GM12878 (cell line): ENCODE measurements around the gene STK4. TPM values are rescaled to one million over a fixed set of nuclear protein-coding genes. Genes with fewer than 3 reads are reported as not detected.

Experiments
- ATAC-seq: fragments of 200-7000 bp; cut with Tn5 transposase; 3 replicates; pipeline ENCODE4 v1.9.1; 2020; ENCODE audit warnings: mild to moderate bottlenecking, moderate library complexity
- BruUV-seq: library from RNA; stranded (reverse); fragments of 400-500 nt; replicated peaks from 2 replicates; lab custom pipeline; 2021; lab: Mats Ljungman, UMichigan
- CTCF ChIA-PET: fragments of 300-600 bp; sonication (Branson Sonifier 250); formaldehyde crosslinking; extraction: SDS; loops from one replicate; lab custom pipeline; 2021; ENCODE audit warnings: inconsistent platforms; lab: Yijun Ruan, JAX
- POLR2A ChIA-PET: fragments of 350-600 bp; formaldehyde crosslinking; extraction: SDS; loops from one replicate; lab custom pipeline; 2021; ENCODE audit warnings: inconsistent platforms; lab: Charles Lee
- RAD21 ChIA-PET: fragments of 300-600 bp; sonication (Branson Sonifier 250); formaldehyde crosslinking; loops from one replicate; lab custom pipeline; 2023; ENCODE audit warnings: antibody characterized with exemption; ENCODE audit not compliant: unreplicated experiment; lab: Charles Lee
- SMC1A ChIA-PET: fragments of 300-600 bp; sonication (Branson Sonifier 250); formaldehyde crosslinking; loops from one replicate; lab custom pipeline; 2023; ENCODE audit not compliant: unreplicated experiment, uncharacterized antibody; lab: Charles Lee
- DNase-seq: peaks from one replicate; pipeline ENCODE4 v3.0.0-alpha.2; 2011; ENCODE audit warnings: low read depth, low spot score
- FAIRE-seq: peaks from 3 replicates; lab custom pipeline; 2011; peaks lifted over from hg19 to GRCh38; lab: Jason Lieb, UNC
- H2AFZ ChIP-seq: 2 replicates; pipeline ENCODE4 v1.6.0; 2011; ENCODE audit warnings: low read depth, low read length, control low read depth; ENCODE audit not compliant: control insufficient read depth
- H3K27ac ChIP-seq: 2 replicates; pipeline ENCODE4 v1.5.1; 2011; ENCODE audit warnings: control low read depth; ENCODE audit not compliant: control insufficient read depth, insufficient read depth
- H3K27me3 ChIP-seq, 2 experiments: replicated peaks in 1 of 2; 2 replicates each; pipeline versions ENCODE4 v1.6.0 to v1.6.1; 2011; ENCODE audit warnings: low read length in 1 of 2; ENCODE audit not compliant: control insufficient read depth in 2 of 2, insufficient read depth in 2 of 2
- H3K36me3 ChIP-seq, 2 experiments: 2 replicates each; pipeline ENCODE4 v1.5.1; 2011; ENCODE audit warnings: low read length in 1 of 2; ENCODE audit not compliant: control insufficient read depth in 2 of 2, insufficient read depth in 2 of 2
- H3K4me1 ChIP-seq: 2 replicates; pipeline ENCODE4 v1.6.1; 2011; ENCODE audit warnings: mild to moderate bottlenecking, low read length, moderate library complexity, mixed read lengths; ENCODE audit not compliant: control insufficient read depth, insufficient read depth
- H3K4me2 ChIP-seq: 2 replicates; pipeline ENCODE4 v1.6.0; 2011; ENCODE audit warnings: control low read depth; ENCODE audit not compliant: control insufficient read depth, insufficient read depth
- H3K4me3 ChIP-seq: fragments of 200-600 bp; sonication (generic); 2 replicates; pipeline ENCODE4 v1.5.1; 2016
- H3K79me2 ChIP-seq: 2 replicates; pipeline ENCODE4 v1.6.0; 2011; ENCODE audit warnings: low read length; ENCODE audit not compliant: control insufficient read depth, insufficient read depth
- H3K9ac ChIP-seq: 2 replicates; pipeline ENCODE4 v1.8.0; 2011; ENCODE audit warnings: low read length, control low read depth, mixed read lengths; ENCODE audit not compliant: control insufficient read depth, insufficient read depth
- H3K9me3 ChIP-seq: replicated peaks from 3 replicates; pipeline ENCODE4 v1.5.1; 2011; ENCODE audit warnings: mild to moderate bottlenecking, low read length; ENCODE audit not compliant: control insufficient read depth, insufficient read depth
- H4K20me1 ChIP-seq: 2 replicates; pipeline ENCODE4 v1.6.0; 2011; ENCODE audit not compliant: control insufficient read depth, insufficient read depth
- ATF7 ChIP-seq: fragments of 450-650 bp; IDR thresholded peaks from 2 replicates; pipeline ENCODE4 v1.6.1; 2016; ENCODE audit warnings: low read depth, mild to moderate bottlenecking
- MEF2A ChIP-seq: IDR thresholded peaks from 2 replicates; pipeline ENCODE4 v1.6.1; 2011; ENCODE audit warnings: low read depth, mild to moderate bottlenecking, low read length, moderate library complexity; ENCODE audit not compliant: insufficient read depth
- NFXL1 ChIP-seq: fragments of 450-650 bp; IDR thresholded peaks from 2 replicates; pipeline ENCODE4 v1.6.1; 2017; ENCODE audit warnings: antibody characterized with exemption, mild to moderate bottlenecking, borderline replicate concordance
- NFYA ChIP-seq: IDR thresholded peaks from 2 replicates; pipeline ENCODE4 v1.6.1; 2011; ENCODE audit warnings: low read depth, mild to moderate bottlenecking, low read length, improper control_type of control experiment, borderline replicate concordance
- POLR2AphosphoS5 ChIP-seq: IDR thresholded peaks from 2 replicates; pipeline ENCODE4 v1.6.1; 2011; ENCODE audit warnings: mild to moderate bottlenecking, low read length, inconsistent platforms
- SPI1 ChIP-seq: IDR thresholded peaks from 2 replicates; pipeline ENCODE4 v1.6.1; 2011; ENCODE audit warnings: low read depth, mild to moderate bottlenecking, low read length, moderate library complexity, borderline replicate concordance; ENCODE audit not compliant: insufficient read depth
- TCF12 ChIP-seq: IDR thresholded peaks from 2 replicates; pipeline ENCODE4 v1.6.1; 2011; ENCODE audit warnings: low read depth, mild to moderate bottlenecking, low read length
- WGBS: methylation state at CpG from one replicate; pipeline ENCODE4 v1.1.6; 2016; ENCODE audit warnings: low lambda C conversion rate; ENCODE audit not compliant: insufficient replicate concordance, insufficient coverage; ENCODE audit errors: missing lambda C conversion rate; 5-methylcytosine and 5-hydroxymethylcytosine counted together
- in situ Hi-C: fragments of 300-500 bp; cut with MboI; formaldehyde crosslinking; loops from 9 replicates; pipeline ENCODE4 v1.14.3; 2018; ENCODE audit warnings: mixed read lengths
- intact Hi-C: fragments of 100-400 bp; cut with micrococcal nuclease; formaldehyde crosslinking; loops from one replicate; pipeline ENCODE4 v1.14.2; 2022; ENCODE audit not compliant: unreplicated experiment
- polyA plus RNA-seq, 11 experiments: library from polyadenylated mRNA; depleted of rRNA in 4 of 11; unstranded in 6 of 11; stranded (reverse) in 5 of 11; fragments of >200 nt; fragmentation: Nextera tagmentation in 4 of 11; fragmentation: Illumina TruSeq in 1 of 11; extraction: Ambion mirVana in 4 of 11; extraction: Trizol in 1 of 11; gene quantifications; 1 replicate in 1 of 11; 2 replicates in 10 of 11; pipeline versions ENCODE4 v1.2.1 to v1.2.3, GENCODE V29; 2011 to 2016; ENCODE audit warnings: inconsistent platforms in 2 of 11, missing spikeins in 2 of 11, low read depth in 1 of 11
- total RNA-seq, 4 experiments: library from RNA; depleted of rRNA in 3 of 4; stranded (reverse); fragments of >200 nt in 3 of 4; fragmentation: Illumina TruSeq in 1 of 4; extraction: Trizol in 1 of 4; gene quantifications; 2 replicates each; pipeline versions ENCODE4 v1.2.1 to v1.2.3, GENCODE V29; 2013 to 2021
- TF ChIP-seq, protein P1 (sequence below): fragments of 450-650 bp; formaldehyde crosslinking; IDR thresholded peaks from 2 replicates; pipeline ENCODE4 v1.4.0; 2022; ENCODE audit warnings: mild to moderate bottlenecking, moderate library complexity
- TF ChIP-seq, protein P2 (sequence below): IDR thresholded peaks from 2 replicates; pipeline ENCODE4 v1.6.1; 2012; ENCODE audit warnings: low read depth, low read length, improper control_type of control experiment
- TF ChIP-seq, protein P3 (sequence below): fragments of 450-650 bp; IDR thresholded peaks from 2 replicates; pipeline ENCODE4 v1.6.1; 2016; ENCODE audit warnings: mild to moderate bottlenecking
- TF ChIP-seq, protein P4 (sequence below): IDR thresholded peaks from 2 replicates; pipeline ENCODE4 v1.6.1; 2011; ENCODE audit warnings: borderline replicate concordance, low read depth, mild to moderate bottlenecking, moderate library complexity, low read length; ENCODE audit not compliant: insufficient read depth, poor library complexity, severe bottlenecking

The STK4 gene
- total and polyA plus RNA-seq, 10 of the 15 experiments (the other 5 are each of a cell fraction or from before 2014, with no cell fraction given), result 24.0 to 135 (median 89.7) TPM

DNA sequence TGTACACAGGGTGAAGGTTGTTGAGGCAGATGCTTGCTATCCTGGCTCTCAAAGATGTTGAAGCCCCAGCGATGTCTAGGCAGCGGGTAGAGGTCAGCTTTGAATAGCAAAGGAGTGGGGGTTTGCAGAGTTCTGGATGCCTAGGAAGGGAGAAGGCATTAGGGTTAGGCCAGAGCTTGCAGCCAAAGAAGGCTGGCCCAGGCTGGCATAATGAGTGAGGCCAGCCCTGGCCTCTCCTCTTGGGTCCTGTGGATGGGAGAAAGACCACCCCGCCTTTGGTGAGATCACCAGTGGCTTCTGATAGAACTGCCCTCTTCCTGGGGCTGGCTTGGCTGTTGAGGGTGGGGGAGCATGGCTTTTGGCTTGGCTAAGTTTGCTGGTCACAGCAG is 149.1 kb downstream of the STK4 start (continued):
- TF ChIP-seq, protein P1, sequence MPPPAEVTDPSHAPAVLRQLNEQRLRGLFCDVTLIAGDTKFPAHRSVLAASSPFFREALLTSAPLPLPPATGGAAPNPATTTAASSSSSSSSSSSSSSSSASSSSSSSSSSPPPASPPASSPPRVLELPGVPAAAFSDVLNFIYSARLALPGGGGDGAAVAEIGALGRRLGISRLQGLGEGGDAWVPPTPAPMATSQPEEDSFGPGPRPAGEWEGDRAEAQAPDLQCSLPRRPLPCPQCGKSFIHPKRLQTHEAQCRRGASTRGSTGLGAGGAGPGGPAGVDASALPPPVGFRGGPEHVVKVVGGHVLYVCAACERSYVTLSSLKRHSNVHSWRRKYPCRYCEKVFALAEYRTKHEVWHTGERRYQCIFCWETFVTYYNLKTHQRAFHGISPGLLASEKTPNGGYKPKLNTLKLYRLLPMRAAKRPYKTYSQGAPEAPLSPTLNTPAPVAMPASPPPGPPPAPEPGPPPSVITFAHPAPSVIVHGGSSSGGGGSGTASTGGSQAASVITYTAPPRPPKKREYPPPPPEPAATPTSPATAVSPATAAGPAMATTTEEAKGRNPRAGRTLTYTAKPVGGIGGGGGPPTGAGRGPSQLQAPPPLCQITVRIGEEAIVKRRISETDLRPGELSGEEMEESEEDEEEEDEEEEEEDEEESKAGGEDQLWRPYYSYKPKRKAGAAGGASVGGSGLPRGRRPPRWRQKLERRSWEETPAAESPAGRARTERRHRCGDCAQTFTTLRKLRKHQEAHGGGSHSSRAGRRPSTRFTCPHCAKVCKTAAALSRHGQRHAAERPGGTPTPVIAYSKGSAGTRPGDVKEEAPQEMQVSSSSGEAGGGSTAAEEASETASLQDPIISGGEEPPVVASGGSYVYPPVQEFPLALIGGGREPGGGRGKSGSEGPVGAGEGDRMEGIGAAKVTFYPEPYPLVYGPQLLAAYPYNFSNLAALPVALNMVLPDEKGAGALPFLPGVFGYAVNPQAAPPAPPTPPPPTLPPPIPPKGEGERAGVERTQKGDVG (CRISPR knock-in tag), result no peak
- TF ChIP-seq MEF2A (no peak), POLR2AphosphoS5 (no peak), TCF12 (no peak), NFYA (no peak)
- TF ChIP-seq, protein P2, sequence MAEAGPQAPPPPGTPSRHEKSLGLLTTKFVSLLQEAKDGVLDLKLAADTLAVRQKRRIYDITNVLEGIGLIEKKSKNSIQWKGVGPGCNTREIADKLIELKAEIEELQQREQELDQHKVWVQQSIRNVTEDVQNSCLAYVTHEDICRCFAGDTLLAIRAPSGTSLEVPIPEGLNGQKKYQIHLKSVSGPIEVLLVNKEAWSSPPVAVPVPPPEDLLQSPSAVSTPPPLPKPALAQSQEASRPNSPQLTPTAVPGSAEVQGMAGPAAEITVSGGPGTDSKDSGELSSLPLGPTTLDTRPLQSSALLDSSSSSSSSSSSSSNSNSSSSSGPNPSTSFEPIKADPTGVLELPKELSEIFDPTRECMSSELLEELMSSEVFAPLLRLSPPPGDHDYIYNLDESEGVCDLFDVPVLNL, result no peak
- TF ChIP-seq, all 136 proteins: peak for 0

DNA sequence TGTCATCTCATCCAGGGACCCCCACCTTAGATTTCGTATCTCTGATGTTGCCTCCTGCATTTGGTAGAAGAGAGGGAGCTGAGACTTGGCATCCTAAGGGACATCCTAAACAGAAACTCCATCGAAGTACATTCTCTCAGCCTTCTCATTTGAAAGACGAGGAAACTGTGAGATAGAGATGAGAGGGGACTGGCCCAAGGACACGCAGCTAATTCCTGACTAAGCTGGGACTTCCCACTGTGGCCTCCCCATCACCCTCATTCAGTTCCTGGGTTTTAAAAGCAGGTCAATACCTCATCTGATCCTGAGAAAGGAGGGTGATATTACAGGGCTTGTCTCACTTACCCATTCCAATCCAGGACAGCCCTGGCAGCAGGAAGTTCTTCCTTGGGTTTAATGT is 149.5 kb downstream of the STK4 start:
- intact Hi-C loops, result no loop called here
- no TSS peak for BruUV-seq
- peak; percentile 52 for ATAC-seq
- Histone ChIP-seq H3K36me3 (no peaks in the 10 kb centered on the region), H3K9me3 (no peaks in the 10 kb centered on the region), H2AFZ (no peak overlapping the region), H3K4me1 (no peaks in the 10 kb centered on the region), H3K79me2 (no peaks in the 10 kb centered on the region), H3K4me2 (peak overlapping the region; percentile 33; the same call in 1 of the 2 replicates), H4K20me1 (no peaks in the 10 kb centered on the region), H3K4me3 (no peak overlapping the region), H3K27me3 (no peaks in the 10 kb centered on the region; a peak in 2 of 4 replicates), H3K9ac (no peak overlapping the region), H3K27ac (no peak overlapping the region)
- SMC1A ChIA-PET, result interaction anchor here (1.0 kb wide), 1 partner anchor 15 kb away, joined by 3 read pairs; no protein-coding TSS in a partner anchor
- in situ Hi-C loops, result no loop called here
- RAD21 ChIA-PET, result interaction anchor here (1.4 kb wide), 1 partner anchor 186 kb away, joined by 3 read pairs; no protein-coding TSS in a partner anchor
- 0% methylated on average over 4 of the region's 4 CpGs for WGBS
- POLR2A ChIA-PET, result no interaction called here
- DNase-seq, result no peak
- CTCF ChIA-PET, result interaction anchor here (0.9 to 6.8 kb wide), 6 partner anchors 9 to 178 kb away, joined by 3 to 44 read pairs (median 3); no protein-coding TSS in a partner anchor
- no peak for FAIRE-seq
- no peak for TF ChIP-seq ATF7
- no peak for TF ChIP-seq NFXL1
- TF ChIP-seq SPI1, result no peak
- TF ChIP-seq NFYA, result no peak
- TF ChIP-seq, protein P3, sequence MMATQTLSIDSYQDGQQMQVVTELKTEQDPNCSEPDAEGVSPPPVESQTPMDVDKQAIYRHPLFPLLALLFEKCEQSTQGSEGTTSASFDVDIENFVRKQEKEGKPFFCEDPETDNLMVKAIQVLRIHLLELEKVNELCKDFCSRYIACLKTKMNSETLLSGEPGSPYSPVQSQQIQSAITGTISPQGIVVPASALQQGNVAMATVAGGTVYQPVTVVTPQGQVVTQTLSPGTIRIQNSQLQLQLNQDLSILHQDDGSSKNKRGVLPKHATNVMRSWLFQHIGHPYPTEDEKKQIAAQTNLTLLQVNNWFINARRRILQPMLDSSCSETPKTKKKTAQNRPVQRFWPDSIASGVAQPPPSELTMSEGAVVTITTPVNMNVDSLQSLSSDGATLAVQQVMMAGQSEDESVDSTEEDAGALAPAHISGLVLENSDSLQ, result no peak
- TF ChIP-seq, protein P1 (CRISPR knock-in tag), result no peak
- TF ChIP-seq, protein P4, sequence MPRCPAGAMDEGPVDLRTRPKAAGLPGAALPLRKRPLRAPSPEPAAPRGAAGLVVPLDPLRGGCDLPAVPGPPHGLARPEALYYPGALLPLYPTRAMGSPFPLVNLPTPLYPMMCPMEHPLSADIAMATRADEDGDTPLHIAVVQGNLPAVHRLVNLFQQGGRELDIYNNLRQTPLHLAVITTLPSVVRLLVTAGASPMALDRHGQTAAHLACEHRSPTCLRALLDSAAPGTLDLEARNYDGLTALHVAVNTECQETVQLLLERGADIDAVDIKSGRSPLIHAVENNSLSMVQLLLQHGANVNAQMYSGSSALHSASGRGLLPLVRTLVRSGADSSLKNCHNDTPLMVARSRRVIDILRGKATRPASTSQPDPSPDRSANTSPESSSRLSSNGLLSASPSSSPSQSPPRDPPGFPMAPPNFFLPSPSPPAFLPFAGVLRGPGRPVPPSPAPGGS, result no peak
